Stimulated activated CD8-positive, alpha-beta memory T cell treated with anti-CD3 and anti-CD28 coated beads, Interleukin-7, amount 100 ng/mL, for 24 hours (primary cell): Measurements from ENCODE around the gene ITGB3BP.
"Not testable (repeated sequence)": the region's sequence is repeated elsewhere in the genome, so short reads cannot be mapped to it uniquely, and the experiment has no call there.

Experiments used
- DNase-seq: peaks from one replicate; pipeline ENCODE4 v3.0.0-alpha.2; 2020; ENCODE audit warnings: low read depth

The ITGB3BP gene, protein sequence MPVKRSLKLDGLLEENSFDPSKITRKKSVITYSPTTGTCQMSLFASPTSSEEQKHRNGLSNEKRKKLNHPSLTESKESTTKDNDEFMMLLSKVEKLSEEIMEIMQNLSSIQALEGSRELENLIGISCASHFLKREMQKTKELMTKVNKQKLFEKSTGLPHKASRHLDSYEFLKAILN

DNA sequence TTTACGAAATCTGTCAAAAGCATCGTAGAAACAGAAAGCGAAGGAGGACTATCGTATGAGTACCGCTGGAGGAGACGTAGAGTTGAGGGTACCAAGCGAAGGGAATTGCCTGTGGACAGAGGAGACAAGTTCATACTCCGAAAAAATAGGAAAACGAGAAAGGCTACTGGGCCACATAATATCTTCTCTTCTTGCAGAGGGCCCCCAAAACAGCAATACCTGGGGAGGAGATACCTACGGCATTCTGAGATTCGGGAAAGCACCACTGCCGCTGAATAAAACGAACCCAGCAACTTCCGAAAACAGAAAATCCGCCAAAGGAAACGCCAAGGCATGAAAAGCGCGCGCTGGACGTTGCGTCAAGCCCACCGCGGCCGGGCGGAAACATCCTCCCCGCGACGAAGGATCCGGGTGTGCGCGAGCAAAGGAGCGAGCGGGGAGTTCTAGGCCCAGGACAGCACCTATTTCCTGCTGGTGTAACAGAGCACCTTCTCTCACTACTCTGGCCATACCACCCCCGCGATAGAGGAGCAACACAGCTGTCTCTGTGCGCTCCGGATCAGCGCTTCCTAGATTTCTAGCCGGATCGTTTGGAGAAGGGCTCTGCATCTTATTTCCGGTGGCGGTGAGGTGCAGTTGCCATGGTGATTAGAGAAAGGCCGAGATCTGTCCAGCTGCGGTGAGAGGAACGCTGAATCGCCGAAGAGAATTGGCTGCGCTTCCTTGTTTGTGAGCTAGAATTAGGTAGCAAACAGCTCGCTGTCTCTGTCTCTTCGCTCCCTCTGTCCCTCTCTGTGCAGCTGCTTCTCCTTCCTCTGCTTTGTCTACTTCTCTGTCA is at the start of gene ITGB3BP, which contains the start of gene EFCAB7:
Gene ITGB3BP (minus strand): TSS at position 335 of the 838 bp plus-strand sequence. CDS start 92 bp downstream, at position 243.
Gene EFCAB7 (plus strand): TSS at position 635 of the 838 bp plus-strand sequence. CDS start 2,048 bp downstream, outside the sequence.
- DNase-seq: peak; percentile 60

DNA sequence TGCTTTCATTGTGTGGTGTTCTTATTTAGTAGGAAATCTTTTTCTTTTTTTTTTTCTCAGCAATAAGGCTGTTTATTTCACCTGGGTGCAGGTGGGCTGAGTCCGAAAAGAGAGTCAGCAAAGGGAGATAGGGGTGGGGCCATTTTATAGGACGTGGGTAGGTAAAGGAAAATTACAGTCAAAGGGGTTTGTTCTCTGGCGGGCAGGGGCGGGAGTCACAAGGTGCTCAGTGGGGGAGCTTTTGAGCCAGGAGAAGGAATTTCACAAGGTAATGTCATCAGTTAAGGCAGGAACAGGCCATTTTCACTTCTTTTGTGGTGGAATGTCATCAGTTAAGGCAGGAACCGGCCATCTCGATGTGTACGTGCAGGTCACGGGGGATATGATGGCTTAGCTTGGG is 49.7 kb upstream of the ITGB3BP start:
- not testable (repeated sequence) for DNase-seq

DNA sequence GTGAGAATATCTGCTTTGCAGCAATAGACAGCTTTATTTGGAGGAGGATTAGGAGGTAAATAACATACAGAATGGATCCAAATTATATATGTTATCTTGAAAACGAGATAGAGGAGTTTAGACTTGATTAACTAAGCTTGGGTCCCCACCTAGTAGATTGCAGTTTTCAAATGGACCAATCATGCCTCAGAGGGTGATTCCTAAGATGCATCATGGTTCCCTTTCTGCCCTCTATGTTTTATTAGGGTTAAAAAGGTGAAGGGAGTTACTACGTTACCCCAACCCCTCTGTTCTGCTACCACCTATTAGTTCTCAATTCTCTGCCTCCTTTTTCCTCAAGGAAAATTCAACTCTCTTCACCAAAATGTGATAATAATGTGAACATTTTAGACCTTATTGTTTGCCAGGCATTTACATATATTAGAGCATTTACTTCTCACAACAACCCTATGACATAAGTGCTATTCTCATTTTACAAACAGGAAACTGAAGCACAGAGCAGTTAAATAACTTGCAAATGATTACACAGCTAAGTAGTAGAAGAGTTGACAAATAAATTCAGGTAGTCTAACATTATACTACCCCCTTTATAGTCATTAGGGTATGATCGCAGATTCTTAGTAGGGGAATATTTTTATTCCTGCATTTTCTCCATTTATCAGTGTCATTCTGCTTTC is 46.8 kb upstream of the ITGB3BP start:
- DNase-seq: no peak

DNA sequence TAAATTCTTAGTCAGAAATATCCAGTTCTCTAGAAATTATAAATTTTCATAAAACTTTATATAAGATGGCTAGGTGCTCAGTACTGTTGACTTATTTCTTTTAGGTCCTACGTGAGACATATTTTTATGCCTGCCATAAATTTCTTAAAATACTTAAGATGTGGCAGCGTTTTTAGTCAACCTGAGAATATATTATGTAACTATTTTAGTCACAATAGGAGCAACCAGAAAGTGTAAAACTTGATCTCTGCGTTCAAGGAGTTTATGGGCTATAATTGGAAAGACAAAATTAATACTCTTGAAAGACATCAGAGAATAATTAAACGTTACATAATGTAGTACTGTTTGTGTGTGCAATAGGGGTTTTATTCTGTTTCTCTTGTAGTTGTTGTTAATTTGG is 46.0 kb upstream of the ITGB3BP start:
- no peak for DNase-seq

DNA sequence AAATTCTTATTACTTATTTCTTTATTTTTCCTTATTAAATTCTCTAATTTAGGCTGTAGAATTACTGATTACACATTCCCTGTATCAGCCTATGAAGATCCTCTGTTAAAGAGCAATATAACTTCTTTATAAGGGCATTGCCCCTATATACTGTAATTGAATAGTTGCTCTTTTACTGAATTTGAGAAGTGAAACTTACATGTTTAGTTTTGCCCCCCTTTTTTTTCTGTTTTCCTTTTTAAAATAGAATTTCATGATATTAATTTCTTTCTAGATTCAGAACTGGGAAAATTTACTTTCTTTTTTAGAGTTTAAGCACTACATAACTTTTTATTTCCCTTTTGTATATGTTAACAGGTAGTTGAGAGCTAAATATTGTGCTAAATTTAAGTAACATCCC is 40.7 kb upstream of the ITGB3BP start:
- no peak for DNase-seq

DNA sequence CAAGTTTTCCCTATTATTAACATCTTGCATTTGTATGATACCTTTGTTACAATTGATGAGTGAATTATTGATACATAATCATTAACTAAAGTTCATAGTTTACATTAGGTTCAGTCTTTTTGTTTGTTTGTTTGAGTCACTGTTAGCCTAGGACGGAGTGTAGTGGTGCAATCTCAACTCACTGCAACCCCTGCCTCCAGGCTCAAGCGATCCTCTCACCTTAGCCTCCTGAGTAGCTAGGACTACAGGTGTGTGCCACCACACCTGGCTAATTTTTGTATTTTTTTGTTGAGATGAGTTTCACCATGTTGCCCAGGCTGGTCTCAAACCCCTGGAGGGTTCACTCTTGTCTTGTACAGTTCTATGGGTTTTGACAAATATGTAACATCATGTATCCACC is 36.3 kb upstream of the ITGB3BP start:
- DNase-seq: no peak

DNA sequence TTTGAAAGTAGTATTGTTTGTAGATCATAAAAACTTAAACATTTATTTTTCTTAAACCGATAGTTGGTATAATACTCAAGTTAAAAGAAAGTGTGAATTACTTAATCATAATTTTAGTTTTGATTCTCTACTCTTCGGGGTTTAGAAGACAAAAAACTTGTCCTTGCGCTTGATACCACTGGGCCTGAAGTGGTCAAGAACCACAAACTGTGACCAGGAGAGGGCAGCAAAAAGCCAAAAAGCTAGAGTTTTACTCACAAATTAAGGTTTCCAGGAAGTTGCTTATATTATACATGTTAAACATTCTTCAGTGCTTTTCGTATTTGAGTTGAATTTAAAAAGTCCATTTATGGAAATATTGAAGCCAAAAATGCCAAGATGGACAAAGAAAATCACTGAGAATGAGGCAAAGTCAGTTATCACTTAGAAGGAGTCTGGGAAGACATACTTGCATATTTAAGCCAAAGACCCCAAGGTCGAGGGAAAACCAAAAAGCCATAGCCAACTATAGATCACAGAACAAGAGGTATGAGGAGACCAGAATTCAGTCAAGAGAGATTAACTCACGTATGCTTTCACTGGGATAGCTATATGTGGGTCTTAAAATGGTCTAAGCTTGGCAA is 34.5 kb upstream of the ITGB3BP start:
- no peak for DNase-seq

DNA sequence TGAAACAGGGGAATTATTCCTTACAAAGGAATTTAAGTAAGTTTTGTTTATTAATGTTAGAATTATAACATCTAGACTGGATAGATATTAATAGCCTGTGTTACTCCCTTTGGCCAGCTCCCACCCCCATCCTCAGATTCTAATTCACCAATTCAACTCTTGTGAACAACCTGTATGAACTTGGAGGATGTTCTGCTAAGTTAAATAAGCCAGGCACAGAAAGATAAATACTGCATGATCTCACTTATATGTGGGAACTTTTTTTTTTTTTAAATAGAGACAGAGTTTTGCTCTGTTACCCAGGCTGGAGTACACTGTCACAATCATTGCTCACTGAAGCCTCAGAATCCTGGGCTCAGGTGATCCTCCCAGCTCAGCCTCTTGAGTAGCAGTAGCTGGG is 32.5 kb upstream of the ITGB3BP start:
- no peak for DNase-seq

DNA sequence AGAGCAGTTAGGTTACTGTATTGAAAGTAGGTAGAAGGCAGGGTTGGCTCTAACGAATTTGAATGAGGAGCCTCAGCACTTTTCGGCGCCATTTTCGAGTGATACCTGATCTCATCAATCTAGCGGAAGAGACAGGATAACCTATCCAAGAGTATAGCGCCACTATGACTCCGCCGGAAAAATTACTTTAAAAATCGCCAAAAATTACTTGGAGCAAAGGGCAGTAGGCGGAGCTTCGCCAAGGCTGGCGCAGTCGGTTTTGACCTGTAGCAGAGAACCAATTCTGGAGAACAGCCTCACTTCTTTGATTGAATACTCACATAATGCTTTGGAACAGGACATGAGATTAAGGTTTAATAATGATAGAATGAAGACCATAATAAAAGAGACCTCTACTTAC is 25.9 kb upstream of the ITGB3BP start:
- DNase-seq: no peak

DNA sequence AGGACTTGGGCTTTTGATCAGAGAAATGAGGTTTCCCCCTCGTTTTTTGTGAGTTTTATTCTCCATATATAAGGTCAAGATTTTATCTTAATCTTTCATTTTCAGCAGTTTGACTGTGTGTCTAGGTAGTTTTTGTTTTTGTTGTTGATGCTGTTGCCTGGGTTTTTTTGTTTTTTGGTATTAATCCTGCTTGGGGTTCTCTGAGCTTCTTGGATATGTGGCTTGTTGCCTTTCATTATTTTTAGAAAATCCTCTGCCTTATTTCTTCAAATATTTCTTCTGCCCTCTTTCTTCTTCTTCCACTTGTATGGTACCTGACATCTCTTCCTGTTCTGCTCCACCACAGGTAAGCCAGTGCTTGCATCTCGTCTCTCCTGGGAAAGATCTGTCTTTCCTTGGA is 25.3 kb upstream of the ITGB3BP start:
- no peak for DNase-seq

DNA sequence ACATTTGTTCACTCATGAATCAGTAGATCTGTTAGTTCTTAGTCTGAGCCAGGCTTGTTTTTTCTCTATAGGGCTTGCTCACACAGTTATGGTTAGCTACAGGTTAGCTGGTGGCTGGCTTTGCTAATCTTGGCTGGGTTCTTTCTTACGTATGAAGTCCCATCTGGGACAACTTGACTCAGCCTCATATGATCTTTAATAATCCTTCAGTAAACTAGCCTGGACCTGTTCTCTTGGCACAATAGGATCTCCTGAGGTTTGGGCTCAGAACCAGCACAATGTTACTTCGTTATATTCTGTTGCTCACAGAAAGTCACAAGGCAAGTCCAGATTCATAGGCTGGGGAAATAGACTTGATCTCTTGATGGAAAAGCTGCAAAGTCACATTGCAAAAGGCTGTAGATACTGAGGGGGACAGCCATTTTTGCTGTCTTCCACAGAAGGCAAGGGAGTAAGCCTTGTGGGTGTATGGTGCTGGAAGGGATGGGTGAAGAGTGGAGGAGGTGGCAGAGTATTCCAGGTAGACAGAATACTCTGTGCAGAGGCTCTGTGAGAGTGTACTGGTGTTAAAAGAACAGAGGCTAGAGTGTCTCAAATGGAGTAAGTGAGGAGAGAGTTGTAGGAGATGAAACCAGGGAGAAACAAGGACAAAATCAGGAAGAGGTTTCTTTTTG is 24.7 kb upstream of the ITGB3BP start:
- DNase-seq: no peak

DNA sequence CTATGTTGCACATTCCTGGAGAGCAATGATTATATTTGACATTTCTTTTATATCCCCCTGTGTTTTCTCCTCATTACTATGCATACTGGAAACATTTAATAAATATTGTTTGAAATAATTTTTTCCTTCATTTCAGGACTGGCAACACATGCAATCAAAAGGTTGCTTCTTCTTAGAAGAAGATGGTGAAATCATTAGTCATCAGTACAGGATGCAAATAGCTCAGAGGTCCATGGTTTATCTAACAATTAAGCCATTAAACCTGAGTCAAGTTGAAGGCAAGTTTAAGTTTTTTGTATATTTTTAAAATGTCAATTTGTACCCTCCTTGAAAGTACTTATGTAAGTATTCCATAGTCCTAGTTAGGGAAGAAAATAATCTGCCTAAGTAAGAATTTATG is 22.8 kb upstream of the ITGB3BP start:
- DNase-seq: no peak

DNA sequence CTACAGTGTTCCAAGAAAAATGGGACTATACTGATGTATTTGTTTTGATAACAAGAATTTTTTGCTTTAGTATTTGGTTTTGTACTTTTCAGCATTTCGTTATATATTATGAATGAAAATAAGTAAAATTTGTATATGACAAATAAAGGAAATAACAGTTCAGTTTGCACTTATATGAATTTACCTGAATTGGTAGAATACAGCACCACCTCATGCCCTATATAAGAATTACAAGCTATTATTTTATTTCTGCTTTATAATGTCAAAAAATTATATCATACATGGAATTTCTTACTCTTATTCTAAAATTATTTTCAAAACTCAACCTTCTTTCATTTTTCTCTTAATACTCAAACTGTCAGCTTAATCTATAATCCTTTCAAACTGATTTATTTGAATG is 14.9 kb upstream of the ITGB3BP start:
- DNase-seq: no peak

DNA sequence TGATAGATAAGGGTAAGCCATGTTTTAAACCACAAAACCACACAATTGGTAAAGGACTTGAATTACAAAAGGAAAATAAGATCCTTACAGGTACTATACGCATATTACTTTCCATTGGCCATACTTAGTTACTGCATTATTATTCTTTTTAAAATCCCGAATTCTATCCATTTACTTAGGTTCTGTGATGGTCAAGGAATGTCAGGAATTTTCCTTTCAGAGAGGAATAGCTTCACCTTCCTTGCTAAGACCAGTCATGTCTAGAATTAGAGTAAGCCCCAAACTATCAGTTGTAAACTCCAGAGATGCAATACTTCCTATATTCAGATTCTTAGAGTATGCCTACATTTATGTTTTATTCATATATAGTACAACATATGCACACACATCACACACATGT is 14.0 kb upstream of the ITGB3BP start:
- DNase-seq: no peak

DNA sequence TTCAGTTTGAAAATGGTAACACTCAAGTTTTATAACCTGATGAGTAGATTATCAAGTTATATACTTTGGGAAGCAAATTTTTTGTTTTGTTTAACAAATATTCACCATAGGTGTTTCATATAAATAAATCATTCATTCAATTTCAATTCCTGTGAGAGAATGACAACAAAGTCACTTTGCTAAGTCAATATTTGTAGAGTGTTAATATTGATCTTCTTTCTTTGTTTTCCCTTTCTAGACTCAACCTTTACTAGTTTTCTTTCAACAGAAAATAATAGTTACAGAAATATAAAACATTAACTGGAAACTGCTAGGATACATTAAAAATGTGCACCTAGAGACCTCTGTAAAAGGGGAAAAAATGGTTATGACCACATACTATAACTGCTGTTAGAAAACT is 11.4 kb upstream of the ITGB3BP start:
- no peak for DNase-seq

DNA sequence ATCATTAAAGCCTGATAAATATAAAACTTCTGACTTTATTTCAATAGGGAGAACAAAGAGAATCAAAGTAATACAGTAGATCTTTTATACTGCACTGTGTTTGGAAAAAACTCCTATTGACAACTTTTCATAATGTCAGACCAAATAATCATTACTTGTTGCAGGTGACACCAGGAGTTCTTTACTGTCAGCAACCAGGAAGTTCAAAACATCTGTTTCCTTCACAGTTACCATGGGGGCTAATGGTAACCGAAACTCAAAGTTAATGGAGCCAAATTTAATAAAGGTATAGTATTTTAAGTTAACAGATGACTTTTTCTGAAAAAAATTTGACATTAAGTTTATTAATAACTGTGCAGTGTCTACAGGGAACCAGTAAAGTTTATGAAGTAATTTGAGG is 10.9 kb upstream of the ITGB3BP start:
- DNase-seq: no peak

DNA sequence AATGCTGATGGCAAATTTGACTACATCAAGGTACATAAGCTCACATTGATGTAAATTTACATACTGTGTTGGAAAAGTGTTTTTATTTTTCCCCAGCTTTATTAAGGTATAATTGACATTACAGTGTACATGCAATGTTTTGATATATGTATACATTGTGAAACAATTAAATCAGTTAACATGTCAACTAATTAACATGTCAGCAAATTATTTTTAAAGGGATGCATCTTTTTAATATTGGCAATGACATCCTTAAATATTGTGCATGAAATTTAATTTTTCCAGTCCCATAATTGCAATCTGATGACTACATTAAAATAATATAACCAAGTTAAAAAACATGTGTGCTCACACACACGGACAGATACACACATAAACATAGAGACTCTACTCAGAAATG is 9.7 kb upstream of the ITGB3BP start:
- no peak for DNase-seq

DNA sequence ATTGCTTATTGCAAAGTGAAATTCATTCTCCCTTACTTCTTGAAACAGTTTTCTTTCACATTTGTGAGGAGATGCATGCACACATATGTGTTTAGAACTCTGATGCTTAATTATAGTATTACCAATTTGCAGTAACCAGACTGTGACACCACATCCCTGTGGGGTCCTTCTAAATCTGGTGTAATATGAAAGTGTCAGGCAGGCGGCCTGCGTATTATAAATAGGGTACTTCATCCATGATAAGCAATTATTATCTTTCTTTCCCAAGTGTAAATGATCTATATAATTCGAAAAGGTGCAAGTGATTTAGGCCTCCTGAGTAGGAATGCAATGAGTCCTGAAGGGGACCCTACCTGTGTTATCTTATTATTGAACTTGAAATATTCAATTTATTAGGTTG is 1.2 kb upstream of the ITGB3BP start:
- DNase-seq: no peak

DNA sequence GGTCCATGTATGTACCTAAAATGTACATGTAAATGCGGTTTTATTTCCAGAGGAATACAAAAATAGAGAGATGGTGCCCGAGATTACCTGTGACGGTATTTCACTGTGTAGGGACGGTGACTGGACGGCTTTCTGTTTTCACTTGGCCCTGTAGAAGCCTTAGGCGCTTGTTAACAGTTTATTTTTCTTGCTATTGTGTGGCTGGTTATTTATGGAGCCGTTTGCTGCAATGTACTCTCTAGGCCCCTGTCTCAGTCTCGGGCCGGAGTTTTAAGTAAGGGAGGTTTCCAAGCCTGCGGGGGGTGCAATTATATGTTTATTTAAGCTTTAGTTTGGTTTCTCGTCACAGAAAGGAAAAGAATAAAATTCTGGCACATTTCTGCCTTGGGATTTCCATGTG is 713 bp upstream of the ITGB3BP start:
- no peak for DNase-seq

DNA sequence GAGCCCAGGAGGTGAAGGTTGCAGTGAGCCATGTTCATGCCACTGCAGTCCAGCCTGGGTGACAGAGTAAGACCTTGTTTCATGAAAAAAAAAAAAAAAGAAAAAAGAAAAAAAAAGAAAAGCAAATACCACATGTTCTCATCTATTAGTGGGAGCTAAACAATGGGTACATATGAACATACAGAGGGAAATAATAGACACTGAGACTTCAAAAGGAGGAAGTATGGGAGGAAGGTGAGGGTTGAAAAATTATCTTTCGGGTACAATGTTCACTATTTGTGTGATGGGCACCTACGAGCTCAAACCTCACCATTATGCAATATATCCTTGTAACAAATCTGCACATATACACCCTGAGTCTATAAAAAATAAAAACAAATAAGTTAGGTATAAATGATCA is 6.4 kb downstream of the ITGB3BP start:
- no peak for DNase-seq

DNA sequence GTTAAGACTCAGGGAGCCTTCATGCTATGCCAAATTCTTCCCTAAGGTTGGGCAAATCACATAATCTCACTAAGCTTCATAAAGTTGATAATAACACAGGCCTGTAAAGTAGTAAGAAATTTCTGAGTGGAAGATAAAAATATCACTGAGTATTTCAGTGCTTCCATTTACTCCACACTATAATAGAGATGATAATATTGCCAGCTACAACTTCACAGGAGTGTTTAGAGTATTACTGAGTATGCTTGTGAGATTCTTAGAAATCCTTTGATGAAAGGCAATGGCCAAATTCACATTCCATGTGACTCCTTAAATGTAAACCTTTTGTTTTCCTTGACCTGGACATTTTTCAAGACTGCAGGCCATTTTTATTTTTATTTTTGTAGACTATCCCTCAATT is 10.4 kb downstream of the ITGB3BP start:
- DNase-seq: no peak

DNA sequence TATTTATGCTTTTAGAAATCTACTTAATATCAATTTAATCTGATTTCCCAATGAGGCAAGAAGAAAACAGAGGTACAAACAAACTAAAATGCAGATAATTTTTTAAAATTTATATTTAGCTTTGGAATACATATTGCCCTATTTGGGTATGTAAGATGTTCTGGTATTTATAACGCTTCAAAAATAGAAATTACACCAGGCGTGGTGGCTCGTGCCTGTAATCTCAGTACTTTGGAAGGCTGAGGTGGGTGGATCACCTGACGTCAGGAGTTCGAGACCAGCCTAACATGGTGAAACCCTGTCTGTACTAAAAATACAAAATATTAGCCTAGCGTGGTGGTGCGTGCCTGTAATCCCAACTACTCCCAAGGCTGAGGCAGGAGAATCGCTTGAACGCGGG is 13.3 kb downstream of the ITGB3BP start:
- no peak for DNase-seq
